B cell (primary cell): ENCODE measurements around the gene ENOX1. TPM values are rescaled to one million over a fixed set of nuclear protein-coding genes. Genes with fewer than 3 reads are reported as not detected.

Experiments
- ATAC-seq: fragments of 200-7000 bp; cut with Tn5 transposase; one replicate; pipeline ENCODE4 v1.10.0; 2021; ENCODE audit warnings: low read depth, mild to moderate bottlenecking, moderate number of reproducible peaks, moderate library complexity
- CTCF ChIA-PET: fragments of 350-600 bp; sonication (Branson Sonifier 250); formaldehyde crosslinking; loops from one replicate; lab custom pipeline; 2021; ENCODE audit warnings: antibody characterized with exemption, inconsistent platforms; lab: Charles Lee
- POLR2A ChIA-PET: fragments of 350-600 bp; sonication (Branson Sonifier 250); formaldehyde crosslinking; loops from one replicate; lab custom pipeline; 2021; ENCODE audit warnings: antibody characterized with exemption; lab: Charles Lee
- DNase-seq: peaks from one replicate; pipeline ENCODE4 v3.0.0; 2013
- H2AFZ ChIP-seq: 2 replicates; pipeline ENCODE4 v1.6.1; 2012; ENCODE audit warnings: mild to moderate bottlenecking, low read depth, low read length; ENCODE audit not compliant: insufficient read depth, poor library complexity, severe bottlenecking
- H3K27ac ChIP-seq, 2 donors: 1 replicate in 1 of 2; 2 replicates in 1 of 2; pipeline ENCODE4 v1.5.1; 2012 to 2013; ENCODE audit warnings: low read length in 2 of 2, mild to moderate bottlenecking in 2 of 2, moderate library complexity in 1 of 2
- H3K27me3 ChIP-seq, 4 experiments: fragments of 200-600 bp in 1 of 4; sonication (generic) in 1 of 4; replicated peaks in 1 of 4; 1 replicate in 2 of 4; 2 replicates in 2 of 4; pipeline versions ENCODE4 v1.6.1 to v1.7.0; 2013 to 2016; ENCODE audit warnings: low read length in 3 of 4, mild to moderate bottlenecking in 2 of 4, mixed read lengths in 1 of 4, moderate library complexity in 1 of 4; ENCODE audit not compliant: insufficient read depth in 4 of 4, control insufficient read depth in 3 of 4; ENCODE audit errors: control extremely low read depth in 1 of 4
- H3K36me3 ChIP-seq, 2 experiments: replicated peaks in 1 of 2; 1 replicate in 1 of 2; 2 replicates in 1 of 2; pipeline versions ENCODE4 v1.6.1 to v1.7.1; 2013; ENCODE audit warnings: low read length in 1 of 2; ENCODE audit not compliant: insufficient read depth in 2 of 2, control insufficient read depth in 1 of 2; ENCODE audit errors: control extremely low read depth in 1 of 2, extremely low read depth in 1 of 2
- H3K4me1 ChIP-seq, 2 donors: fragments of 200-600 bp in 1 of 2; sonication (generic) in 1 of 2; 1 replicate in 1 of 2; 2 replicates in 1 of 2; pipeline versions ENCODE4 v1.5.1 to v1.6.1; 2013 to 2017; ENCODE audit warnings: low read length in 2 of 2; ENCODE audit not compliant: control insufficient read depth in 2 of 2, insufficient read depth in 2 of 2
- H3K4me2 ChIP-seq: replicated peaks from 2 replicates; pipeline ENCODE3; 2012; ENCODE audit warnings: mild to moderate bottlenecking, low read depth, low read length; ENCODE audit not compliant: poor library complexity, severe bottlenecking
- H3K4me3 ChIP-seq, 5 experiments: fragments of 200-600 bp in 1 of 5; sonication (generic) in 1 of 5; 1 replicate in 3 of 5; 2 replicates in 2 of 5; pipeline versions ENCODE4 v1.5.1 to v1.7.0; 2011 to 2016; ENCODE audit warnings: low read length in 4 of 5, mild to moderate bottlenecking in 4 of 5, low read depth in 2 of 5, control low read depth in 1 of 5, moderate library complexity in 1 of 5; ENCODE audit not compliant: insufficient read depth in 1 of 5; ENCODE audit errors: control extremely low read depth in 1 of 5, extremely low read depth in 1 of 5
- H3K79me2 ChIP-seq: fragments of 200-600 bp; sonication (generic); one replicate; pipeline ENCODE4 v1.6.0; 2016; ENCODE audit warnings: low read length; ENCODE audit not compliant: control insufficient read depth, insufficient read depth
- H3K9ac ChIP-seq: fragments of 200-600 bp; sonication (generic); 2 replicates; pipeline ENCODE4 v1.6.1; 2017; ENCODE audit warnings: mild to moderate bottlenecking, low read length, moderate library complexity
- H3K9me3 ChIP-seq, 3 donors: one replicate each; pipeline versions ENCODE4 v1.6.1 to v1.7.1; 2013; ENCODE audit warnings: low read length in 2 of 3; ENCODE audit not compliant: control insufficient read depth in 2 of 3, insufficient read depth in 1 of 3; ENCODE audit errors: control extremely low read depth in 1 of 3
- H4K20me1 ChIP-seq: 2 replicates; pipeline ENCODE4 v1.6.0; 2012; ENCODE audit warnings: mild to moderate bottlenecking, low read length; ENCODE audit not compliant: insufficient read depth, control insufficient read depth, poor library complexity, severe bottlenecking
- H3K27ac Mint-ChIP-seq: one replicate; pipeline ENCODE4 v1.8.0; 2021; ENCODE audit warnings: mixed read lengths
- H3K27me3 Mint-ChIP-seq: one replicate; pipeline ENCODE4 v1.8.0; 2021; ENCODE audit warnings: mixed read lengths
- H3K4me1 Mint-ChIP-seq: one replicate; pipeline ENCODE4 v1.8.0; 2021; ENCODE audit warnings: mixed read lengths
- H3K4me3 Mint-ChIP-seq: one replicate; pipeline ENCODE4 v1.8.0; 2021; ENCODE audit warnings: mixed read lengths
- H3K9me3 Mint-ChIP-seq: one replicate; pipeline ENCODE4 v1.8.0; 2022; ENCODE audit warnings: mixed read lengths; ENCODE audit not compliant: insufficient read depth
- CTCF ChIP-seq: fragments of 200-600 bp; IDR thresholded peaks from one replicate; pipeline ENCODE4 v1.8.0; 2022; ENCODE audit warnings: antibody characterized with exemption, mild to moderate bottlenecking
- EZH2 ChIP-seq: IDR thresholded peaks from 2 replicates; pipeline ENCODE4 v1.6.1; 2012; ENCODE audit warnings: borderline replicate concordance, low read depth, mild to moderate bottlenecking, moderate library complexity, low read length; ENCODE audit not compliant: insufficient read depth, poor library complexity, severe bottlenecking
- WGBS: methylation state at CpG from one replicate; pipeline ENCODE4 v1.1.5; 2013; ENCODE audit warnings: missing lambda C conversion rate; ENCODE audit not compliant: insufficient coverage; 5-methylcytosine and 5-hydroxymethylcytosine counted together
- intact Hi-C: fragments of 100-400 bp; cut with micrococcal nuclease; formaldehyde crosslinking; loops from one replicate; pipeline ENCODE4 v1.10.0; 2022
- polyA plus RNA-seq: library from polyadenylated mRNA; depleted of rRNA; stranded (reverse); fragments of >200 nt; gene quantifications from 2 replicates; pipeline ENCODE4 v1.2.3, GENCODE V29; 2012
- total RNA-seq, 2 donors: library from RNA; stranded (reverse); fragments of 120-200 nt in 1 of 2; gene quantifications; 1 replicate in 1 of 2; 2 replicates in 1 of 2; pipeline versions ENCODE4 v1.2.3 to v1.2.4, GENCODE V29; 2013 to 2022

ENOX1 gene
- total and polyA plus RNA-seq, 2 donors (not counting 1 experiment from before 2014, with no cell fraction given), result not detected

- TF ChIP-seq CTCF (no peak), EZH2 (no peak)
- Histone ChIP-seq H3K9me3 (no peaks in the 10 kb centered on the region), H3K79me2 (no peaks in the 10 kb centered on the region), H3K9ac (no peak overlapping the region), H3K36me3 (no peaks in the 10 kb centered on the region), H2AFZ (no peak overlapping the region), H3K27ac (no peak overlapping the region), H3K27me3 (peaks cover 0 to 3% (median 0%) of the 10 kb centered on the region in 4 experiments), H3K4me1 (no peaks in the 10 kb centered on the region), H3K4me2 (no peak overlapping the region), H3K4me3 (no peak overlapping the region), H4K20me1 (no peaks in the 10 kb centered on the region)
- Mint-ChIP-seq H3K27ac (no peak overlapping the region), H3K9me3 (no peaks in the 10 kb centered on the region), H3K4me1 (no peaks in the 10 kb centered on the region), H3K4me3 (no peak overlapping the region), H3K27me3 (peaks cover 29% of the 10 kb centered on the region)
- ChIA-PET CTCF (no interaction called here), POLR2A (no interaction called here)
- DNase-seq, result no peak
- 97% methylated on average over 3 of the region's 14 CpGs for WGBS
- ATAC-seq, result no peak
- intact Hi-C loops, result no loop called here
Observed at GRCh38 chr13:43193789-43194420, 592.9 kb downstream of the ENOX1 start.

GRCh38 chr13:43191546-43191945 lies 595.2 kb downstream of the ENOX1 start:
- no peaks in the 10 kb centered on the region for H3K9me3 ChIP-seq
- H3K9ac ChIP-seq, result no peak overlapping the region
- H2AFZ ChIP-seq, result no peak overlapping the region
- no peak overlapping the region for H3K4me2 ChIP-seq
- DNase-seq (no peak), ATAC-seq (no peak)
- H3K27me3 Mint-ChIP-seq, result peaks cover 26% of the 10 kb centered on the region
- H3K4me1 Mint-ChIP-seq, result no peaks in the 10 kb centered on the region
- intact Hi-C loops, result no loop called here
- H3K27ac Mint-ChIP-seq, result no peak overlapping the region
- no peaks in the 10 kb centered on the region for H3K4me1 ChIP-seq
- TF ChIP-seq EZH2 (no peak), CTCF (no peak)
- H3K36me3 ChIP-seq, result no peaks in the 10 kb centered on the region
- H3K9me3 Mint-ChIP-seq, result no peaks in the 10 kb centered on the region
- H3K79me2 ChIP-seq, result no peaks in the 10 kb centered on the region
- no peaks in the 10 kb centered on the region for H3K27me3 ChIP-seq
- ChIA-PET CTCF (no interaction called here), POLR2A (no interaction called here)
- H4K20me1 ChIP-seq, result no peaks in the 10 kb centered on the region
- no peak overlapping the region for H3K27ac ChIP-seq
- H3K4me3 Mint-ChIP-seq, result no peak overlapping the region
- WGBS, result 100% methylated on average over 1 of the region's 1 CpG
- H3K4me3 ChIP-seq, result no peak overlapping the region
